CD4-positive, alpha-beta memory T cell (primary cell): Measurements from ENCODE around the gene GNB1L. TPM values are rescaled to one million over a fixed set of nuclear protein-coding genes. Genes with fewer than 3 reads are reported as not detected.
A peak's percentile ranks its signal among the peaks of the same experiment; 100 is the strongest.

ENCODE experiments used
- CTCF ChIA-PET: fragments of 350-600 bp; sonication (Branson Sonifier 250); formaldehyde crosslinking; loops from one replicate; lab custom pipeline; 2021; ENCODE audit warnings: inconsistent platforms; ENCODE audit not compliant: partially characterized antibody; lab: Charles Lee
- POLR2A ChIA-PET: fragments of 350-600 bp; sonication (Branson Sonifier 250); formaldehyde crosslinking; loops from one replicate; lab custom pipeline; 2021; ENCODE audit not compliant: partially characterized antibody; lab: Charles Lee
- DNase-seq, 5 donors: peaks; one replicate each; pipeline versions ENCODE4 v3.0.0 to v3.0.0-alpha.2; 2020 to 2022; ENCODE audit warnings: mixed read lengths in 1 of 5
- H3K27ac ChIP-seq: one replicate; pipeline ENCODE4 v1.7.0; 2013; ENCODE audit warnings: low read depth, low read length
- H3K27me3 ChIP-seq: 2 replicates; pipeline ENCODE4 v1.7.0; 2013; ENCODE audit warnings: mild to moderate bottlenecking, low read length, moderate library complexity; ENCODE audit not compliant: insufficient read depth
- H3K36me3 ChIP-seq: 2 replicates; pipeline ENCODE4 v1.7.0; 2013; ENCODE audit warnings: mild to moderate bottlenecking, low read length, moderate library complexity; ENCODE audit not compliant: insufficient read depth
- H3K4me1 ChIP-seq: 2 replicates; pipeline ENCODE4 v1.7.0; 2013; ENCODE audit warnings: mild to moderate bottlenecking, low read length, moderate library complexity; ENCODE audit not compliant: insufficient read depth
- H3K4me3 ChIP-seq, 2 donors: one replicate each; pipeline ENCODE4 v1.7.0; 2013; ENCODE audit warnings: low read length in 2 of 2, mild to moderate bottlenecking in 1 of 2
- H3K9me3 ChIP-seq, 2 donors: one replicate each; pipeline ENCODE4 v1.7.0; 2013; ENCODE audit warnings: low read length in 2 of 2, control low read depth in 1 of 2; ENCODE audit not compliant: control insufficient read depth in 1 of 2
- H3K27ac Mint-ChIP-seq, 7 donors: one replicate each; pipeline ENCODE4 v1.8.0; 2020 to 2021; ENCODE audit warnings: mixed read lengths in 7 of 7, mild to moderate bottlenecking in 6 of 7, inconsistent platforms in 3 of 7, moderate library complexity in 3 of 7
- H3K27me3 Mint-ChIP-seq, 2 donors: one replicate each; pipeline ENCODE4 v1.8.0; 2020 to 2021; ENCODE audit warnings: mixed read lengths in 2 of 2
- H3K36me3 Mint-ChIP-seq, 2 donors: one replicate each; pipeline ENCODE4 v1.8.0; 2020 to 2021; ENCODE audit warnings: mixed read lengths in 2 of 2, inconsistent platforms in 1 of 2, mild to moderate bottlenecking in 1 of 2
- H3K4me1 Mint-ChIP-seq, 4 donors: one replicate each; pipeline ENCODE4 v1.8.0; 2020 to 2021; ENCODE audit warnings: mixed read lengths in 4 of 4, mild to moderate bottlenecking in 1 of 4
- H3K4me3 Mint-ChIP-seq, 8 donors: one replicate each; pipeline ENCODE4 v1.8.0; 2020 to 2021; ENCODE audit warnings: mixed read lengths in 8 of 8, mild to moderate bottlenecking in 7 of 8, moderate library complexity in 6 of 8, inconsistent platforms in 3 of 8
- H3K9me3 Mint-ChIP-seq, 8 donors: one replicate each; pipeline ENCODE4 v1.8.0; 2020 to 2021; ENCODE audit warnings: mixed read lengths in 8 of 8, mild to moderate bottlenecking in 5 of 8, inconsistent platforms in 3 of 8, moderate library complexity in 1 of 8
- intact Hi-C: fragments of 100-400 bp; cut with micrococcal nuclease; formaldehyde crosslinking; loops from one replicate; pipeline ENCODE4 v1.15.1; 2023
- polyA plus RNA-seq, 2 donors: library from polyadenylated mRNA; unstranded; fragments of 300-500 nt; fragmentation: Illumina TruSeq; gene quantifications; one replicate each; pipeline ENCODE4 v1.2.3, GENCODE V29; 2021
- total RNA-seq, 2 experiments: library from RNA; stranded (reverse); gene quantifications; one replicate each; pipeline ENCODE4 v1.2.3, GENCODE V29; 2021

Gene GNB1L
- total and polyA plus RNA-seq, 4 experiments from 2014 or later = 7.9 to 14.6 (median 10.7) TPM

GRCh38 chr22:19820880-19821522 lies 33.7 kb downstream of the GNB1L start:
- Histone ChIP-seq H3K36me3 (peaks cover 3% of the 10 kb centered on the region), H3K4me3 (no peak overlapping the region), H3K27ac (no peak overlapping the region), H3K4me1 (no peaks in the 10 kb centered on the region), H3K9me3 (no peaks in the 10 kb centered on the region), H3K27me3 (no peaks in the 10 kb centered on the region)
- no peak overlapping the region for H3K27ac Mint-ChIP-seq
- no peak for DNase-seq
- peaks cover 1 to 8% of the 10 kb centered on the region in 2 donors for H3K36me3 Mint-ChIP-seq
- H3K4me3 Mint-ChIP-seq = no peak overlapping the region
- ChIA-PET POLR2A (interaction anchor here (0.6 kb wide), 1 partner anchor 75 kb away, joined by 3 read pairs; no protein-coding TSS in a partner anchor), CTCF (interaction anchor here (0.6 kb wide), 1 partner anchor 108 kb away, joined by 3 read pairs; no protein-coding TSS in a partner anchor)
- no peaks in the 10 kb centered on the region for H3K9me3 Mint-ChIP-seq
- intact Hi-C loops = no loop called here
- H3K27me3 Mint-ChIP-seq = no peaks in the 10 kb centered on the region
- H3K4me1 Mint-ChIP-seq = peaks cover 0 to 5% (median 3%) of the 10 kb centered on the region in 4 donors

- no peak for DNase-seq
- intact Hi-C loops = no loop called here
- Histone ChIP-seq H3K27ac (no peak overlapping the region), H3K4me1 (no peaks in the 10 kb centered on the region), H3K27me3 (no peaks in the 10 kb centered on the region), H3K9me3 (no peaks in the 10 kb centered on the region), H3K36me3 (peaks cover 3% of the 10 kb centered on the region), H3K4me3 (no peak overlapping the region)
- ChIA-PET POLR2A (no interaction called here), CTCF (interaction anchor here (0.6 kb wide), 1 partner anchor 109 kb away, joined by 3 read pairs; no protein-coding TSS in a partner anchor)
- Mint-ChIP-seq H3K4me1 (peaks cover 0 to 5% (median 3%) of the 10 kb centered on the region in 4 donors), H3K27me3 (no peaks in the 10 kb centered on the region), H3K9me3 (no peaks in the 10 kb centered on the region), H3K4me3 (no peak overlapping the region), H3K27ac (peak overlapping the region in 1 of 7 donors; percentile 18), H3K36me3 (peaks cover 1 to 9% of the 10 kb centered on the region in 2 donors)
These were observed 34.5 kb downstream of the GNB1L start for GRCh38 chr22:19819911-19820879.

- no peaks in the 10 kb centered on the region for H3K27me3 ChIP-seq
- Mint-ChIP-seq H3K9me3 (no peaks in the 10 kb centered on the region), H3K27ac (no peak overlapping the region), H3K36me3 (peaks cover 2 to 11% of the 10 kb centered on the region in 2 donors), H3K4me1 (peaks cover 0 to 7% (median 3%) of the 10 kb centered on the region in 4 donors), H3K4me3 (no peak overlapping the region), H3K27me3 (no peaks in the 10 kb centered on the region)
- H3K4me3 ChIP-seq = no peak overlapping the region
- CTCF ChIA-PET = no interaction called here
- H3K27ac ChIP-seq = no peak overlapping the region
- no peak for DNase-seq
- POLR2A ChIA-PET = no interaction called here
- H3K9me3 ChIP-seq = no peaks in the 10 kb centered on the region
- H3K4me1 ChIP-seq = no peaks in the 10 kb centered on the region
- intact Hi-C loops = no loop called here
- peaks cover 3% of the 10 kb centered on the region for H3K36me3 ChIP-seq
These were observed 35.3 kb downstream of the GNB1L start for GRCh38 chr22:19819208-19819910.

GRCh38 chr22:19818324-19819207 lies 36.1 kb downstream of the GNB1L start:
- Mint-ChIP-seq H3K36me3 (peaks cover 3 to 12% of the 10 kb centered on the region in 2 donors), H3K4me3 (no peak overlapping the region), H3K9me3 (no peaks in the 10 kb centered on the region), H3K27me3 (no peaks in the 10 kb centered on the region), H3K4me1 (peaks cover 0 to 8% (median 2%) of the 10 kb centered on the region in 4 donors), H3K27ac (no peak overlapping the region)
- Histone ChIP-seq H3K27ac (no peak overlapping the region), H3K4me1 (no peaks in the 10 kb centered on the region), H3K27me3 (no peaks in the 10 kb centered on the region), H3K36me3 (peaks cover 3% of the 10 kb centered on the region), H3K9me3 (no peaks in the 10 kb centered on the region), H3K4me3 (no peak overlapping the region)
- POLR2A ChIA-PET = no interaction called here
- no peak for DNase-seq
- CTCF ChIA-PET = interaction anchor here (1.1 kb wide), 1 partner anchor 88 kb away, joined by 4 read pairs; no protein-coding TSS in a partner anchor
- intact Hi-C loops = no loop called here

- ChIA-PET CTCF (no interaction called here), POLR2A (no interaction called here)
- Mint-ChIP-seq H3K27ac (peak overlapping the region in 1 of 7 donors; percentile 70), H3K27me3 (no peaks in the 10 kb centered on the region), H3K9me3 (no peaks in the 10 kb centered on the region), H3K4me1 (peaks cover 0 to 6% (median under 1%) of the 10 kb centered on the region in 4 donors), H3K4me3 (no peak overlapping the region), H3K36me3 (peaks cover 8 to 16% of the 10 kb centered on the region in 2 donors)
- no peak overlapping the region for H3K27ac ChIP-seq
- H3K9me3 ChIP-seq = no peaks in the 10 kb centered on the region
- no peak overlapping the region for H3K4me3 ChIP-seq
- no peak for DNase-seq
- peaks cover 3% of the 10 kb centered on the region for H3K36me3 ChIP-seq
- intact Hi-C loops = no loop called here
- no peaks in the 10 kb centered on the region for H3K27me3 ChIP-seq
- H3K4me1 ChIP-seq = no peaks in the 10 kb centered on the region
These were observed 38.1 kb downstream of the GNB1L start for GRCh38 chr22:19816372-19817119.

GRCh38 chr22:19815823-19816290 lies 38.8 kb downstream of the GNB1L start:
- H3K27ac Mint-ChIP-seq = peak overlapping the region in 1 of 7 donors; percentile 25
- no peak overlapping the region for H3K27ac ChIP-seq

More at GRCh38 chr22:19815823-19816290, 38.8 kb downstream of the GNB1L start:
- Histone ChIP-seq H3K36me3 (peaks cover 3% of the 10 kb centered on the region), H3K9me3 (no peaks in the 10 kb centered on the region), H3K27me3 (no peaks in the 10 kb centered on the region), H3K4me3 (no peak overlapping the region), H3K4me1 (peaks cover under 1% of the 10 kb centered on the region)
- Mint-ChIP-seq H3K27me3 (no peaks in the 10 kb centered on the region), H3K4me1 (peaks cover 0 to 10% (median under 1%) of the 10 kb centered on the region in 4 donors), H3K4me3 (no peak overlapping the region), H3K36me3 (peaks cover 8 to 16% of the 10 kb centered on the region in 2 donors), H3K9me3 (no peaks in the 10 kb centered on the region)
- intact Hi-C loops = no loop called here
- POLR2A ChIA-PET = no interaction called here
- no peak for DNase-seq
- CTCF ChIA-PET = no interaction called here
